Thyroid gland (tissue), 4 donors: ENCODE data around the gene NLRP11. TPM values are rescaled to one million over a fixed set of nuclear protein-coding genes. Genes with fewer than 3 reads are reported as not detected.

Source experiments
- DNase-seq, 2 donors: peaks; one replicate each; pipeline ENCODE4 v3.0.0-alpha.2; 2019
- H3K27ac ChIP-seq, 3 donors: fragments of 200-600 bp; sonication (generic); 1 replicate in 2 of 3; 2 replicates in 1 of 3; pipeline ENCODE4 v1.5.1; 2016 to 2019; ENCODE audit warnings: mild to moderate bottlenecking in 1 of 3, moderate library complexity in 1 of 3
- H3K27me3 ChIP-seq: fragments of 200-600 bp; sonication (generic); one replicate; pipeline ENCODE4 v1.5.1; 2019
- H3K36me3 ChIP-seq, 2 donors: fragments of 200-600 bp; sonication (generic); one replicate each; pipeline ENCODE4 v1.5.1; 2016 to 2019
- H3K4me1 ChIP-seq, 2 donors: fragments of 200-600 bp; sonication (generic); one replicate each; pipeline ENCODE4 v1.5.1; 2017 to 2019
- H3K4me3 ChIP-seq, 3 donors: fragments of 200-600 bp; sonication (generic); replicated peaks in 1 of 3; 1 replicate in 2 of 3; 2 replicates in 1 of 3; pipeline ENCODE4 v1.5.1; 2016; ENCODE audit warnings: mild to moderate bottlenecking in 1 of 3
- H3K9me3 ChIP-seq: fragments of 200-600 bp; sonication (generic); one replicate; pipeline ENCODE4 v1.5.1; 2017
- POLR2A ChIP-seq, 2 donors: fragments of 450-650 bp; IDR thresholded peaks; one replicate each; pipeline ENCODE4 v1.6.1; 2017; ENCODE audit warnings: antibody characterized with exemption in 2 of 2, mild to moderate bottlenecking in 2 of 2, moderate library complexity in 1 of 2
- WGBS, 2 donors: methylation state at CpG; one replicate each; pipeline ENCODE4 v1.1.5; 2017; 5-methylcytosine and 5-hydroxymethylcytosine counted together
- intact Hi-C: fragments of 100-400 bp; cut with DNase I; formaldehyde crosslinking; loops from one replicate; pipeline ENCODE4 v1.15.1; 2023
- total RNA-seq, 4 donors: library from RNA; depleted of rRNA; stranded (reverse); fragments of >200 nt; gene quantifications; one replicate each; pipeline ENCODE4 v1.2.3, GENCODE V29; 2016
- TF ChIP-seq, protein P1 (sequence below), 6 experiments: fragments of 200-600 bp in 3 of 6; fragments of 450-650 bp in 3 of 6; sonication (generic) in 3 of 6; IDR thresholded peaks; one replicate each; pipeline ENCODE4 v1.5.1; 2016 to 2019; ENCODE audit warnings: antibody characterized with exemption in 6 of 6, mild to moderate bottlenecking in 2 of 6, inconsistent platforms in 1 of 6, moderate library complexity in 1 of 6

The NLRP11 gene
- total RNA-seq, 4 donors from 2014 or later: not detected

DNA sequence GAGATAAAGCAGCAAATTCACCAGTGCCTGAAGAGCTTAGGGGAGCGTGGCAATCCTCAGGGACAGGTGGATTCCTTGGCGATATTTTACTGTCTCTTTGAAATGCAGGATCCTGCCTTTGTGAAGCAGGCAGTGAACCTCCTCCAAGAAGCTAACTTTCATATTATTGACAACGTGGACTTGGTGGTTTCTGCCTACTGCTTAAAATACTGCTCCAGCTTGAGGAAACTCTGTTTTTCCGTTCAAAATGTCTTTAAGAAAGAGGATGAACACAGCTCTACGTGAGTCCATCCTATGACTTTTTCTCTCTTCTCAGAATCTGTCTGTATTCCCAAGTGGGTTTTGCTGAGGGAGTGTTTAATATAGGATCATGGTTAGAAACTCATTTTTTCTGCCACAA lies 27.2 kb upstream of the NLRP11 start:
- H3K9me3 ChIP-seq: no peaks in the 10 kb centered on the region
- WGBS, 2 donors: 60 to 72% methylated on average over 5 of the region's 5 CpGs

DNA sequence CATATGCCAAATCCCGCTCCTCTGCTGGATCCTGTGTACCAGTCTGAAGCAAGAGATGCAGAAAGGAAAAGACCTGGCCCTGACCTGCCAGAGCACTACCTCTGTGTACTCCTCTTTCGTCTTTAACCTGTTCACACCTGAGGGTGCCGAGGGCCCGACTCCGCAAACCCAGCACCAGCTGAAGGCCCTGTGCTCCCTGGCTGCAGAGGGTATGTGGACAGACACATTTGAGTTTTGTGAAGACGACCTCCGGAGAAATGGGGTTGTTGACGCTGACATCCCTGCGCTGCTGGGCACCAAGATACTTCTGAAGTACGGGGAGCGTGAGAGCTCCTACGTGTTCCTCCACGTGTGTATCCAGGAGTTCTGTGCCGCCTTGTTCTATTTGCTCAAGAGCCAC lies 26.6 kb upstream of the NLRP11 start:
- no peak overlapping the region for H3K27ac ChIP-seq
- H3K4me1 ChIP-seq: no peaks in the 10 kb centered on the region
- H3K4me3 ChIP-seq: no peak overlapping the region
- TF ChIP-seq POLR2A (IDR thresholded peaks at IDR 0.05): no peak
- TF ChIP-seq, protein P1, sequence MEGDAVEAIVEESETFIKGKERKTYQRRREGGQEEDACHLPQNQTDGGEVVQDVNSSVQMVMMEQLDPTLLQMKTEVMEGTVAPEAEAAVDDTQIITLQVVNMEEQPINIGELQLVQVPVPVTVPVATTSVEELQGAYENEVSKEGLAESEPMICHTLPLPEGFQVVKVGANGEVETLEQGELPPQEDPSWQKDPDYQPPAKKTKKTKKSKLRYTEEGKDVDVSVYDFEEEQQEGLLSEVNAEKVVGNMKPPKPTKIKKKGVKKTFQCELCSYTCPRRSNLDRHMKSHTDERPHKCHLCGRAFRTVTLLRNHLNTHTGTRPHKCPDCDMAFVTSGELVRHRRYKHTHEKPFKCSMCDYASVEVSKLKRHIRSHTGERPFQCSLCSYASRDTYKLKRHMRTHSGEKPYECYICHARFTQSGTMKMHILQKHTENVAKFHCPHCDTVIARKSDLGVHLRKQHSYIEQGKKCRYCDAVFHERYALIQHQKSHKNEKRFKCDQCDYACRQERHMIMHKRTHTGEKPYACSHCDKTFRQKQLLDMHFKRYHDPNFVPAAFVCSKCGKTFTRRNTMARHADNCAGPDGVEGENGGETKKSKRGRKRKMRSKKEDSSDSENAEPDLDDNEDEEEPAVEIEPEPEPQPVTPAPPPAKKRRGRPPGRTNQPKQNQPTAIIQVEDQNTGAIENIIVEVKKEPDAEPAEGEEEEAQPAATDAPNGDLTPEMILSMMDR (IDR thresholded peaks at IDR 0.05): no peak
- WGBS, 2 donors: 88 to 89% methylated on average over 14 of the region's 14 CpGs
- intact Hi-C loops: no loop called here
- H3K9me3 ChIP-seq: no peaks in the 10 kb centered on the region
- no peaks in the 10 kb centered on the region for H3K36me3 ChIP-seq
- no peaks in the 10 kb centered on the region for H3K27me3 ChIP-seq
- no peak for DNase-seq

More for the DNA sequence above, 27.2 kb upstream of the NLRP11 start:
- no peak for DNase-seq
- Histone ChIP-seq H3K36me3 (no peaks in the 10 kb centered on the region), H3K4me3 (no peak overlapping the region), H3K27ac (no peak overlapping the region), H3K4me1 (no peaks in the 10 kb centered on the region), H3K27me3 (no peaks in the 10 kb centered on the region)
- intact Hi-C loops: no loop called here
- no peak for TF ChIP-seq POLR2A (IDR thresholded peaks at IDR 0.05)
- TF ChIP-seq, protein P1 (IDR thresholded peaks at IDR 0.05): no peak

DNA sequence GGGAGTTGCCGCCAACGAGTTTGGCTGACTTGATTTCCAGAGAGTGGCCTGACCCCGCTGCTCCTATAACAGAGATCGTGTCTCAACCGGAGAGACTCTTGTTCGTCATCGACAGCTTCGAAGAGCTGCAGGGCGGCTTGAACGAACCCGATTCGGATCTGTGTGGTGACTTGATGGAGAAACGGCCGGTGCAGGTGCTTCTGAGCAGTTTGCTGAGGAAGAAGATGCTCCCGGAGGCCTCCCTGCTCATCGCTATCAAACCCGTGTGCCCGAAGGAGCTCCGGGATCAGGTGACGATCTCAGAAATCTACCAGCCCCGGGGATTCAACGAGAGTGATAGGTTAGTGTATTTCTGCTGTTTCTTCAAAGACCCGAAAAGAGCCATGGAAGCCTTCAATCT lies 26.2 kb upstream of the NLRP11 start:
- WGBS, 2 donors: 89 to 91% methylated on average over 23 of the region's 23 CpGs
- intact Hi-C loops: no loop called here
- no peak for TF ChIP-seq POLR2A (IDR thresholded peaks at IDR 0.05)
- TF ChIP-seq, protein P1 (IDR thresholded peaks at IDR 0.05): no peak
- Histone ChIP-seq H3K9me3 (no peaks in the 10 kb centered on the region), H3K27ac (no peak overlapping the region), H3K36me3 (no peaks in the 10 kb centered on the region), H3K4me1 (no peaks in the 10 kb centered on the region), H3K27me3 (no peaks in the 10 kb centered on the region), H3K4me3 (no peak overlapping the region)
- no peak for DNase-seq

DNA sequence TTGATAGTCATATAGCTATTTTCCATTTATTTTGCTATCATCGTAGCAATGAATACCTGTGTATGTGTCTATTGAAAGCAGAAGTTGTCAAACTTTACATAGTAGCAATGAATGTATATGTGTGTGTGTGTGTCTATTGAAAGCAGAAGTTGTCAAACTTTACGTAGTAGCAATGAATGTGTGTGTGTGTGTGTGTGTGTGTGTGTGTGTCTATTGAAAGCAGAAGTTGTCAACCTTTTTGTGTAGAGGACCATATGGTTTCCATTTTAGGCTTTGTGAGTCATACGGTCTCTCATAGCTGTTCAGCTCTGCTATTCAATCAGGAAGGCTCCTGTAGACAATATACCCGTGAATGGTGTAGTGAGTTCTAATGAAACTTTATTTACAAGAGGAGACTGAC lies 25.4 kb upstream of the NLRP11 start:
- Histone ChIP-seq H3K9me3 (no peaks in the 10 kb centered on the region), H3K4me3 (no peak overlapping the region), H3K27me3 (no peaks in the 10 kb centered on the region), H3K36me3 (no peaks in the 10 kb centered on the region), H3K27ac (no peak overlapping the region), H3K4me1 (no peaks in the 10 kb centered on the region)
- WGBS, 2 donors: 77 to 79% methylated on average over 4 of the region's 4 CpGs
- TF ChIP-seq, protein P1 (IDR thresholded peaks at IDR 0.05): no peak
- TF ChIP-seq POLR2A (IDR thresholded peaks at IDR 0.05): no peak
- no peak for DNase-seq
- intact Hi-C loops: no loop called here

DNA sequence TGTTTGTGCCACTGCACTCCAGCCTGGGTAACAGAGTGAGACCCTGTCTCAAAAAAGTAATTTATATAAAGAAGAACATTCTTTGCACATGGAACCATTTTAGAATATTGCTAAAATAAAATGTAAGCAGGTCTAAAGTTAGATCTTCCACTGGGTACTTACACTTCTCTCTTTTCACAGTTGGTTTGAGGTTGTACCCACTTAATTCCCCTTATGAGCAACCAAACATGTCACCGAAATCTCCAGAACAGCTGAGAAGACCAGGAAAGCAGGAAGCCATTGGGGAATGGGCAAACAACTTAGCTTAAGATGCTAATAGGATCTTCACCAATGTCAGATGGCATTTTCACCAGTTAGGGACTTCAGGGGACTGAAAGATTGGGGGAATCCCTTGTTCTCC lies 23.4 kb upstream of the NLRP11 start:
- intact Hi-C loops: no loop called here
- WGBS, 2 donors: 79 to 86% methylated on average over 1 of the region's 1 CpG
- H3K27me3 ChIP-seq: no peaks in the 10 kb centered on the region

More for the DNA sequence above, 23.4 kb upstream of the NLRP11 start:
- Histone ChIP-seq H3K27ac (no peak overlapping the region), H3K4me1 (no peaks in the 10 kb centered on the region), H3K4me3 (no peak overlapping the region), H3K36me3 (no peaks in the 10 kb centered on the region), H3K9me3 (no peaks in the 10 kb centered on the region)
- TF ChIP-seq, protein P1 (IDR thresholded peaks at IDR 0.05): no peak
- TF ChIP-seq POLR2A (IDR thresholded peaks at IDR 0.05): no peak
- DNase-seq: no peak
